HG03521 (cell line): ENCODE measurements around the gene PIK3IP1.
"Not testable (repeated sequence)": the region's sequence is repeated elsewhere in the genome, so short reads cannot be mapped to it uniquely, and the experiment has no call there.

Source experiments
- ATAC-seq: cut with Tn5 transposase; IDR thresholded peaks from one replicate; pipeline ENCODE4 v1.9.1; 2021; ENCODE audit warnings: mild to moderate bottlenecking, moderate library complexity; ENCODE audit not compliant: unreplicated experiment

PIK3IP1 gene

GRCh38 chr22:31292236-31292989 is at the start of gene PIK3IP1:
TSS of gene PIK3IP1 (minus strand) at chr22:31292488. CDS start at chr22:31292344, 144 bp downstream.
- no peak for ATAC-seq

GRCh38 chr22:31341386-31342088 is 49.2 kb upstream of the PIK3IP1 start:
- no peak for ATAC-seq

- no peak for ATAC-seq
Measured at GRCh38 chr22:31340765-31341247, 48.5 kb upstream of the PIK3IP1 start.

GRCh38 chr22:31340360-31340759 is 48.1 kb upstream of the PIK3IP1 start:
- no peak for ATAC-seq

- no peak for ATAC-seq
Measured at GRCh38 chr22:31339148-31339832, 47.0 kb upstream of the PIK3IP1 start.

- ATAC-seq, result no peak
Measured at GRCh38 chr22:31337178-31337577, 44.9 kb upstream of the PIK3IP1 start.

- ATAC-seq, result no peak
Measured at GRCh38 chr22:31334329-31334728, 42.0 kb upstream of the PIK3IP1 start.

GRCh38 chr22:31333641-31334040 is 41.4 kb upstream of the PIK3IP1 start:
- ATAC-seq, result no peak

GRCh38 chr22:31332886-31333285 is 40.6 kb upstream of the PIK3IP1 start:
- ATAC-seq, result no peak

GRCh38 chr22:31332010-31332409 is 39.7 kb upstream of the PIK3IP1 start:
- ATAC-seq, result no peak

GRCh38 chr22:31329453-31330215 is 37.3 kb upstream of the PIK3IP1 start:
- ATAC-seq, result no peak

- ATAC-seq, result no peak
Measured at GRCh38 chr22:31329029-31329428, 36.7 kb upstream of the PIK3IP1 start.

- ATAC-seq, result no peak
Measured at GRCh38 chr22:31328544-31328960, 36.3 kb upstream of the PIK3IP1 start.

GRCh38 chr22:31327806-31328543 is 35.7 kb upstream of the PIK3IP1 start:
- ATAC-seq, result no peak

GRCh38 chr22:31326877-31327276 is 34.6 kb upstream of the PIK3IP1 start:
- no peak for ATAC-seq

- no peak for ATAC-seq
Measured at GRCh38 chr22:31323578-31324550, 31.6 kb upstream of the PIK3IP1 start.

- no peak for ATAC-seq
Measured at GRCh38 chr22:31321421-31321820, 29.1 kb upstream of the PIK3IP1 start.

GRCh38 chr22:31314220-31314619 is 21.9 kb upstream of the PIK3IP1 start:
- ATAC-seq, result not testable (repeated sequence)
